Adipocyte (in vitro differentiated cells): ENCODE measurements around the gene CDS2.

ENCODE experiments used
- DNase-seq: peaks from one replicate; pipeline ENCODE4 v3.0.0-alpha.2; 2015; ENCODE audit warnings: low read depth
- H3K27me3 ChIP-seq: replicated peaks from 2 replicates; pipeline ENCODE4 v1.7.0; 2013; ENCODE audit warnings: mild to moderate bottlenecking, low read length, moderate library complexity; ENCODE audit not compliant: control insufficient read depth, insufficient read depth
- H3K36me3 ChIP-seq: 2 replicates; pipeline ENCODE4 v1.7.0; 2013; ENCODE audit warnings: low read length, mild to moderate bottlenecking, moderate library complexity; ENCODE audit not compliant: control insufficient read depth, insufficient read depth, severe bottlenecking
- H3K4me1 ChIP-seq: 2 replicates; pipeline ENCODE4 v1.7.0; 2013; ENCODE audit warnings: mild to moderate bottlenecking, low read length, moderate library complexity; ENCODE audit not compliant: control insufficient read depth, insufficient read depth
- H3K4me3 ChIP-seq: 2 replicates; pipeline ENCODE4 v1.7.0; 2013; ENCODE audit warnings: mild to moderate bottlenecking, low read length, moderate library complexity
- H3K9ac ChIP-seq: 2 replicates; pipeline ENCODE4 v1.7.0; 2013; ENCODE audit warnings: mild to moderate bottlenecking, low read length, moderate library complexity
- H3K9me3 ChIP-seq: 2 replicates; pipeline ENCODE4 v1.7.0; 2013; ENCODE audit warnings: mild to moderate bottlenecking, low read length, moderate library complexity; ENCODE audit not compliant: control insufficient read depth

Gene CDS2

DNA sequence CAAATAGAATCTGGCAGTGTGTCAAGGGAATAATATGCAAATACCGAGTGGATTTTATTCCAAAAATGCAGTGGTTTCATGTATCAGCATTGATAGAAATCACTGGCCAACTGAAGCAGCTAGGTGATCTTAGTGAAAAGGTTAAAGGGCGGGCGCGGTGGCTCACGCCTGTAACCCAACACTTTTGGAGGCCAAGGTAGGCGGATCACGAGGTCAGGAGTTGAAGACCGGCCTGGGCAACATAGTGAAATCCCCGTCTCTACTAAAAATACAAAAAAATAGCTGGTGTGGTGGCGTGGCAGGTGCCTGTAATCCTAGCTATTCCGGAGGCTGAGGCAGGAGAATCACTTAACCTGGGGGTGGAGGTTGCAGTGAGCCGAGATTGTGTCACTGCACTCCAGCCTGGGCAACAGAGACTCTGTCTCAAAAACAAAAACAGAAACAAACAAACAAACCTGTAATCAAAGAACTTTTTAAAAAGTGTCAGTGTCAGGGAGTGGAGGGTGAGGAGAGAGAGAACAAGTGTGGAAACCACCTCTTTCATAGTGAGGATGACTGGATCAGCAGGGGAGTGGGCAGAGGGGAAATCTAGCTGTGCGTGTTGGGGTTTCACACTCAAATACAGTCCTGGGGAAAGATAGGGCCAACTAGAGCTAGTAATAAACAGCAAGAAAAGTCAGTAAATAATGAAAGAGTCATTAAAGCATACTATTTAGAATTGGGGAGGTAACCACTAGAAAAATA, 57.1 kb downstream of the CDS2 start:
- DNase-seq, result no peak
- H3K9me3 ChIP-seq, result no peaks in the 10 kb centered on the region
- H3K36me3 ChIP-seq, result peaks cover 42% of the 10 kb centered on the region
- H3K9ac ChIP-seq, result no peak overlapping the region
- H3K27me3 ChIP-seq, result no peaks in the 10 kb centered on the region
- peaks cover 30% of the 10 kb centered on the region for H3K4me1 ChIP-seq
- no peak overlapping the region for H3K4me3 ChIP-seq

DNA sequence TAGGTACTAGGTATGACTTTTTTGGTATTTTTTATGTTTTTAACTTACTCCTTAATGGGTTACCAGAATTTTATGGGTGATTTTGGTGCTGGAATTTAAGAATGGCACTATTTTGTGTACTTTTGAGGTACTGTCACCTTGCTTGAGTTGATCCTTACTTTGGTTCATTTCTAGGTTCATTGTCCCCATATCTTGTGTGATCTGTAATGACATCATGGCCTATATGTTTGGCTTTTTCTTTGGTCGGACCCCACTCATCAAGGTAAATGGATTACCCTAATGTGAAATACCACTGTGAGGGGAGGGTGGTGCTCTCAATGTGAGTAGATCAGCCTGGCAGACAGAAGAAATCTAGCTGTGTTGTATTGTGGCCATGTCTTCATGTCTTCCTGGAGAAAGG, 57.9 kb downstream of the CDS2 start:
- no peak overlapping the region for H3K9ac ChIP-seq
- peaks cover 30% of the 10 kb centered on the region for H3K4me1 ChIP-seq
- peaks cover 49% of the 10 kb centered on the region for H3K36me3 ChIP-seq
- no peaks in the 10 kb centered on the region for H3K9me3 ChIP-seq
- H3K4me3 ChIP-seq, result no peak overlapping the region
- DNase-seq, result no peak
- no peaks in the 10 kb centered on the region for H3K27me3 ChIP-seq

DNA sequence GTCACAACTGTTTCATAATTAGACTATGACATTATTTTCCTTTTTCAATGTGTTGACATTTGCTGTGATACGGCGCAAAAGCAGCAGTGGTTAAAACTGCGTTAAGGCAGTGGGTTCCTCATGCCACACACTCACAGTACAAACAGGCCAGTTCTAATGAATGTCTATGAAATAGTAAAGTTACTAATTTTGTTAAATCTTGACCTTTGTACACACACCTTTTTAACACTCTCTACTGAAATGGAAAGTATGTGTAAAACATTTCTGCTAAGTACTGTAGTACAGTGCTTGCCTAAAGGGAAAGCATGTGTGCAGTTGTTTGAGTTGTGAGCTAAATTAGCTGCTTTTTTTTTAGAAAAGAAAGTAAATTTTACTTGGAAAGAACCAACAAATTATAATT, 60.3 kb downstream of the CDS2 start:
- Histone ChIP-seq H3K27me3 (no peaks in the 10 kb centered on the region), H3K36me3 (peaks cover 64% of the 10 kb centered on the region), H3K9ac (no peak overlapping the region), H3K9me3 (no peaks in the 10 kb centered on the region), H3K4me1 (peaks cover 20% of the 10 kb centered on the region), H3K4me3 (no peak overlapping the region)
- DNase-seq, result no peak

DNA sequence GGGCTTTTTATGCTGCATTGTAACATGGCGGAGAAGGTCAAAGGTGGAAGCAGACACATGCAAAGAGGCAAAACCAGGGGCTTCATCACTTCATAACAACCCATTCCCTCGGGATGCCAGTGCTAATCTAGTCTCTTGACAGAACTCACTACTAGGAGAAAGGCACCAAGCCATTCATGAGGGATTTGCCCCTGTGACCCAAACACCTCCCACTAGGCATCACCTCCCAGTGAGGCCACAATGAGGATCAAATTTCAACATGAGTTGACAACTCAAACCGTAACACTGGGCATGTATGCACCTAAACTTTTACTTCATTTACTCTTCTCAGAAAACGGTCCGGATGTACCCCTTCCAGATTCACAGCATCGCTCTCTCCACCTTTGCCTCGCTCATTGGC, 61.9 kb downstream of the CDS2 start:
- Histone ChIP-seq H3K4me3 (no peak overlapping the region), H3K9me3 (no peaks in the 10 kb centered on the region), H3K4me1 (peaks cover 6% of the 10 kb centered on the region), H3K36me3 (peaks cover 53% of the 10 kb centered on the region), H3K27me3 (no peaks in the 10 kb centered on the region), H3K9ac (no peak overlapping the region)
- DNase-seq, result no peak

DNA sequence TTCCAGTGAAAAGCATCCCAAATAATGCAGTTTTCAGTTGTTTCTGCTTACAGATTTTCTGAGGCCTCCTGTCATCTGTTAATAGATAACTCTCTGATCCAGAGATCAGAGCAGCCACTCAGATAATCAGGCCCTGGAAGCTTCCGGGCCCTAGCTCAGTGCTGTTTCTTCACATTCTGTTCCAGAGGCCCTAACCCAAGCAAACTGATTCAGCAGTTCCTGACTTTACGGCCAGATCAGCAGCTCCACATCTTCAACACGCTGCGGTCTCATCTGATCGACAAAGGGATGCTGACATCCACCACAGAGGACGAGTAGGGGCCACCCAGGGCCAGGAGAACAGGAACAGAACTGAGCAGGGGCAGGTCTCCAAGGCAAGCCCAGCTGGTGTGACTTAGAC, 63.1 kb downstream of the CDS2 start:
- H3K9ac ChIP-seq, result no peak overlapping the region
- no peaks in the 10 kb centered on the region for H3K27me3 ChIP-seq
- DNase-seq, result no peak
- H3K4me3 ChIP-seq, result no peak overlapping the region
- no peaks in the 10 kb centered on the region for H3K9me3 ChIP-seq
- peaks cover 6% of the 10 kb centered on the region for H3K4me1 ChIP-seq
- H3K36me3 ChIP-seq, result peaks cover 53% of the 10 kb centered on the region

DNA sequence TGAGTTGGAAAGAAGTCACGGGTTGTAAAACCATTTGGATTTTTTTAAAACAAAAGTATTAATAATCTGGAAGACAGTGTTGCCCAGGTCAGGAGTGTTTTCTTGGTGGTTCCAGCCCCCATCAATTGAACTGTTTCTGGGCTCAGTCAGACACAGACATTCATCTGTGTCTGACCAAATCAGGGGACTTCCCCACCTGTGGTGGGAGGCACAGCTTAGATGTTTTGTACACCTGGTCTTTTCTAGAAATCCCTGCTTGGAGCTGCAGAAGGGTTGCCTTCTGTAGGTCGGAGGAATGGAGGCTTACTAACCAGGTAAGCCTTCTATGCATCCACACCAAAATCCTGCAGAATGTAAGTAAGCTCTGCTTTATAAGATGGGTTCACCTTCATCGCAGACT, 63.6 kb downstream of the CDS2 start:
- Histone ChIP-seq H3K4me1 (peaks cover 6% of the 10 kb centered on the region), H3K4me3 (no peak overlapping the region), H3K27me3 (no peaks in the 10 kb centered on the region), H3K9ac (no peak overlapping the region), H3K9me3 (no peaks in the 10 kb centered on the region), H3K36me3 (peaks cover 52% of the 10 kb centered on the region)
- DNase-seq, result no peak

DNA sequence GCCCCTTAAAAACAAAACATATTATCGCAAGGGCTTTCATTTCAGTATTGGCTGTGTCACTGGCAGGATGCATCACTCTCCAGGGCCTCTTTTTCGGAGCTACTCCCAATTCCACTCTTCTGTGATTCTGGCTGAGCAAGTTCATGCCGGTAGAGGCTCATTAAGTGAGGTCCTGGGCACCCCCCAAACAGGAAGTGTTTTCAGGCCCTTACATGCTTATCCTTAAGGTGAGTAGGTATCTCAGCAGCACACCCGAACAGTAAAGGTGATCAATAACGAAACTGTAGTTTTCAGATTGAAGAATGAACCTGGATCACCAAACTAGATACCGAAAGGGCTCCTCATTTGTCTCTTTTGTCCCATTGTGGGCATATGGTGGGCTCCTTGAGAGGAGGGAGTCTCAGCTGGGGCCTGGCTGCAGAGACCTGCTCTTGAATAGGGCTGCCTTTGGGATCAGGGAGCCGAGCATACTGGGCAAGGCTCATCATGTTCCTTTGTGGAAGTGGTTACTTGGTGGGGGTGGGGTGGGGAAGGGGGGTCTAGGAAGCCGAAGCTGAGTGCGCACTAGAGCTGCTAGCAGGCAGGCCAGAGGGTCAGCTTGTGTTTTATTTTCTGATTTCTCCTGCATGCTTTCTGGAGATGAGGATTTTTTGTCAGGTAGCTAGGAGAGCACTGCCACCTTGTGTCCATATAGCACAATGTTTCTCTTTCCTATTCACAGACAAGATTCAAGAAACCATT, 65.2 kb downstream of the CDS2 start:
- Histone ChIP-seq H3K9me3 (no peaks in the 10 kb centered on the region), H3K27me3 (no peaks in the 10 kb centered on the region), H3K4me1 (peaks cover 9% of the 10 kb centered on the region), H3K4me3 (no peak overlapping the region), H3K9ac (peak overlapping the region; percentile 42), H3K36me3 (peaks cover 37% of the 10 kb centered on the region)
- DNase-seq, result peak; percentile 83

DNA sequence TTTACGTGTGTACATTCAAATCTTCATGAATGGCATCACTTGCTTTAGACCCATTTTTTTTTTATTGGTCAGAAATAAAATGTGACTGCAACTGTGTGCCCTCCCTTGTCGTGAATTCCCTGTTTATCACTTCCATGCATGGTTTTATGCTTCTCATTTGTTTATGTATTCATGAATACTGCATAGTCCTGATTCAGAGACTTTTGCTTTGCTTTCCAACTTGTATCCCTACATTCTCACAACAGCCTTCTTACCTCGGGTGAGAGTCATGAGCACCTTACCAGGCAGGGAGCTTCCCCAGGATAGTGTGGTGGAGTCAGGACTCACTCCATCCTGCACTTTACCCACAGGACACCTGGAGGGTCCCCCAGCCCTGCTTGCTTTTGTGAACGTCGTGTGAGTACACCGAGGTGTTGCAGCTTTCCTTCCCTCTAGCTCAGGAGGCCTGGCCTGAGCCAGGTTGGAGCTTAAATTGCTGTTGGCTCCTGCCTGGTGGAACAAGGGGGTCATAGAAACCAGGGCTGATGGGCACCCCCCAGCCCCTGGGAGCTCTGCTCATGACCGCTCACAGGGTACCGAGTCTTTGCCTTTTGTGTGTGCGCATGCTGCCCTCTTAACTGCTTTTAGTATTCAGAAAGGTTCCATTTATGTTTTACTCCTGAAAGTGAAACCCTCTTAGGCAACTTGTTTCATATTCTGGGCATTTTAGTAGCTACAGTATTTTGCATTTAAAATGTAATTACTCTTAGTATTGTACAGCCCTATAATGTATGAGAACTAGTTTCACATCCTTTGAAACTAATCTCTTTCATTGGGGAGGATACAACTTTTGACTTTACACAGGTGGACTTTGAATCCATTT, 66.0 kb downstream of the CDS2 start:
- H3K4me3 ChIP-seq, result no peak overlapping the region
- no peak for DNase-seq
- peaks cover 9% of the 10 kb centered on the region for H3K4me1 ChIP-seq
- H3K36me3 ChIP-seq, result peaks cover 37% of the 10 kb centered on the region
- H3K9me3 ChIP-seq, result no peaks in the 10 kb centered on the region
- H3K9ac ChIP-seq, result no peak overlapping the region
- no peaks in the 10 kb centered on the region for H3K27me3 ChIP-seq

DNA sequence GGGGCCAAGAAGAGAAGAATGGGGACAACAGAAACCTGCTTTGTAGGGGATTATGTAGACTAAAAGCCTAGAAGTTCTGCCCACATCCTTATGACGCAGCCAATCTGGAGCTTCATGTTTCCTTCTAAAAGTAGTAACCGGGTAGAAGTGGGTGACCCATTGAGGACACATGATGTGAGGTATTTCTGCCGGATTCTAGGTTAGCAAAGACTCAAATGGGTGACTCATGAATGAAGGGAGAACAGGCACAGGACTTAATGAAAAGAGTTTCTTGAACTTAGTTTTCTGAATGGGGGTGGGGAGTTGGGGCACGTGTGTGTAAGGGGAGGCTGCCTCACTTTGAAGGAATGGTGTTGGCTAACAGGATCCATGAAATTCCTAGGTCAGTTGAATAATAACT, 68.8 kb downstream of the CDS2 start:
- Histone ChIP-seq H3K36me3 (peaks cover 9% of the 10 kb centered on the region), H3K4me1 (peaks cover 9% of the 10 kb centered on the region), H3K4me3 (no peak overlapping the region), H3K9me3 (no peaks in the 10 kb centered on the region), H3K9ac (no peak overlapping the region), H3K27me3 (no peaks in the 10 kb centered on the region)
- no peak for DNase-seq

DNA sequence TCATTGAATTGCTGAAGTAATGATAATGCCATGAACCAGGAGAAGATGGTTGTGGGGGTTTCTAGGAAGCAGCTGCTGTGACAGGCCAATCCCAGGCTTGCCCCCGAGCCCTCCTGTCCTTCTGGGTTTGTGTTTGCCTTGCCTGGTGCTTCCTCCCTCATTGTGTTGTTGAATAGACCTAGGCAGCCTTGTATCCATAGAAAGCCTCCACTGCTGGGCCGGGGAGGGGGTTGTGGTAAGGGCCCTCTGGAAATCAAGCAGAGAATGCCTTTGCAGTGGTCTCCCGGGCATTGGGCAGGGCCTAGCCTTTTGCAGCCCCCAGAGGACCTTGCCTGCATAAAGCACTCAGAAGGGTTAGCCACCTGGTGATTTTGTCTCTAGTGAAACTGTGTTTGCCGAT, 69.3 kb downstream of the CDS2 start:
- Histone ChIP-seq H3K27me3 (no peaks in the 10 kb centered on the region), H3K36me3 (peaks cover 4% of the 10 kb centered on the region), H3K4me1 (peaks cover 9% of the 10 kb centered on the region), H3K4me3 (no peak overlapping the region), H3K9ac (no peak overlapping the region), H3K9me3 (no peaks in the 10 kb centered on the region)
- no peak for DNase-seq

DNA sequence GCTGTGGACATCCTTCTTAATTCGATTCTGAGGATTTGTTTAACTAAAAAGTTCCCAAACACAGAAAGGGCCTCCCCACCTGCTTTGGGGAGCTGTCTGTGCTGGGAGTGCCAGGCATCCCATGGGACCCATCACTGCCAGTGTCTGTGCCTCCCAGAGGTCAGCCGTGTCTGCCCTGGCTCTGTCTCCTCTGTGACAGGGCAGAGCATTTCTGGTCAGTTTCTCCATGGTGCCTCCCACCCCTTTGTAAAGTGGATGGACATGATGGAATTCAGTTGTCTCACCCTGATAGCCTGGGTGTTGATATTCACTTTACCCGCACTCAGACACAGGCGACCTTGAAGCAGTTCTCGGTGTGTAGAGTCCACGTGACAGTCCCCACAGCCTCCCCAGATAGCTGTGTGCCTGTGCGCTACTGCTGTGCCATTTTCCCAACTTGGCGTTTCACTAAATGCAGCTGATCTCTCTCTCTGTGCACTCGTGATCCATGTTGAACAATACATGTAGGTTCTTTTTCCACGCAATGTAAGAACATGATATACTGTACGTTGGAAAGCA, 70.5 kb downstream of the CDS2 start:
- no peak for DNase-seq

More for the DNA sequence above, 70.5 kb downstream of the CDS2 start:
- H3K27me3 ChIP-seq, result no peaks in the 10 kb centered on the region
- H3K36me3 ChIP-seq, result peaks cover 3% of the 10 kb centered on the region
- no peaks in the 10 kb centered on the region for H3K9me3 ChIP-seq
- no peak overlapping the region for H3K9ac ChIP-seq
- no peak overlapping the region for H3K4me3 ChIP-seq
- peaks cover 3% of the 10 kb centered on the region for H3K4me1 ChIP-seq
